DND-41 (cell line): Measurements from ENCODE around the gene CDC42SE1.

Experiments
- ATAC-seq: fragments of 200-7000 bp; cut with Tn5 transposase; 3 replicates; pipeline ENCODE4 v1.9.1; 2021; ENCODE audit warnings: low read depth; ENCODE audit not compliant: insufficient read depth
- DNase-seq: peaks from one replicate; pipeline ENCODE4 v3.0.0-alpha.2; 2020
- H2AFZ ChIP-seq: 2 replicates; pipeline ENCODE4 v1.6.0; 2012; ENCODE audit warnings: low read depth, low read length
- H3K27ac ChIP-seq: 2 replicates; pipeline ENCODE4 v1.5.1; 2012; ENCODE audit warnings: low read length, inconsistent platforms
- H3K27me3 ChIP-seq: fragments of 200-600 bp; sonication (generic); 2 replicates; pipeline ENCODE4 v1.6.0; 2012; ENCODE audit warnings: low read length, mild to moderate bottlenecking, inconsistent platforms; ENCODE audit not compliant: insufficient read depth, poor library complexity
- H3K36me3 ChIP-seq: 2 replicates; pipeline ENCODE4 v1.5.1; 2012; ENCODE audit warnings: low read length, inconsistent platforms; ENCODE audit not compliant: insufficient read depth
- H3K4me1 ChIP-seq: 2 replicates; pipeline ENCODE4 v1.5.1; 2012; ENCODE audit warnings: mild to moderate bottlenecking, low read length; ENCODE audit not compliant: insufficient read depth
- H3K4me2 ChIP-seq: 2 replicates; pipeline ENCODE4 v1.6.0; 2012; ENCODE audit warnings: mild to moderate bottlenecking, moderate library complexity, low read length, inconsistent platforms; ENCODE audit not compliant: insufficient read depth
- H3K4me3 ChIP-seq, 2 experiments: fragments of 200-600 bp in 1 of 2; shearing (Covaris generic) in 1 of 2; 2 replicates each; pipeline ENCODE4 v1.5.1; 2012 to 2016; ENCODE audit warnings: inconsistent platforms in 2 of 2, low read length in 2 of 2, mild to moderate bottlenecking in 2 of 2, low read depth in 1 of 2, moderate library complexity in 1 of 2
- H3K79me2 ChIP-seq: 2 replicates; pipeline ENCODE4 v1.6.0; 2012; ENCODE audit warnings: low read length, inconsistent platforms; ENCODE audit not compliant: insufficient read depth
- H3K9ac ChIP-seq: 2 replicates; pipeline ENCODE4 v1.6.0; 2012; ENCODE audit warnings: low read depth, mild to moderate bottlenecking, inconsistent platforms, low read length, moderate library complexity
- H3K9me3 ChIP-seq: 2 replicates; pipeline ENCODE4 v1.5.1; 2012; ENCODE audit warnings: low read length, moderate library complexity, mild to moderate bottlenecking, inconsistent platforms; ENCODE audit not compliant: insufficient read depth, severe bottlenecking
- H4K20me1 ChIP-seq: 2 replicates; pipeline ENCODE4 v1.6.0; 2012; ENCODE audit warnings: low read length; ENCODE audit not compliant: insufficient read depth
- EZH2 ChIP-seq: IDR thresholded peaks from 3 replicates; pipeline ENCODE4 v1.6.1; 2012; ENCODE audit warnings: borderline replicate concordance, low read depth, mild to moderate bottlenecking, moderate library complexity, low read length, inconsistent platforms; ENCODE audit not compliant: severe bottlenecking
- TF ChIP-seq, protein P1 (sequence below): IDR thresholded peaks from 2 replicates; pipeline ENCODE4 v1.5.1; 2012; ENCODE audit warnings: borderline replicate concordance, low read length, moderate library complexity, mild to moderate bottlenecking; ENCODE audit not compliant: poor library complexity, severe bottlenecking; ENCODE audit errors: extremely low read depth

The CDC42SE1 gene

DNA sequence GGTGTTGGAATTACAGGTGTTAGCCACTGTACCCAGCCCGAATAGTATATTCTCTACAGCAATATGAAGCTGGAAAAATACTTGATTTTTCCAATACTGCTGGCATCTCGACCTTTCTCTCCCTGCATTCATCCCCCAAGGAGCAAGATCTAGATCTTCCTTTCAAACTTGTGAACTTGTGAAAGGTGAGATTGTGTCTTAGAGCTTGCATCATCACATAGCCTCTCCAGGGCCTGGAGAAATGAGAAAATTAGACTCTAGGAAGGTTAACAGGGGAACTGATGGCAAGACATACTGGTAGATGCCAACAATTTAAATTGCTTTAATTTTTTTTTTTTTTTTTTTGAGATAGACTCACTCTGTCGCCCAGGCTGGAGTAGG, 49.1 kb downstream of the CDC42SE1 start:
- H4K20me1 ChIP-seq, result no peaks in the 10 kb centered on the region
- H2AFZ ChIP-seq, result no peak overlapping the region
- H3K36me3 ChIP-seq, result peaks cover 8% of the 10 kb centered on the region; the same call in 1 of the 2 replicates
- no peak overlapping the region for H3K9ac ChIP-seq
- H3K4me1 ChIP-seq, result peaks cover 55% of the 10 kb centered on the region
- no peak overlapping the region for H3K27ac ChIP-seq
- peaks cover 50% of the 10 kb centered on the region for H3K79me2 ChIP-seq
- no peaks in the 10 kb centered on the region for H3K27me3 ChIP-seq
- DNase-seq, result no peak
- H3K4me2 ChIP-seq, result peak overlapping the region; percentile 67; the same call in 1 of the 2 replicates
- TF ChIP-seq EZH2, result no peak
- TF ChIP-seq, protein P1, sequence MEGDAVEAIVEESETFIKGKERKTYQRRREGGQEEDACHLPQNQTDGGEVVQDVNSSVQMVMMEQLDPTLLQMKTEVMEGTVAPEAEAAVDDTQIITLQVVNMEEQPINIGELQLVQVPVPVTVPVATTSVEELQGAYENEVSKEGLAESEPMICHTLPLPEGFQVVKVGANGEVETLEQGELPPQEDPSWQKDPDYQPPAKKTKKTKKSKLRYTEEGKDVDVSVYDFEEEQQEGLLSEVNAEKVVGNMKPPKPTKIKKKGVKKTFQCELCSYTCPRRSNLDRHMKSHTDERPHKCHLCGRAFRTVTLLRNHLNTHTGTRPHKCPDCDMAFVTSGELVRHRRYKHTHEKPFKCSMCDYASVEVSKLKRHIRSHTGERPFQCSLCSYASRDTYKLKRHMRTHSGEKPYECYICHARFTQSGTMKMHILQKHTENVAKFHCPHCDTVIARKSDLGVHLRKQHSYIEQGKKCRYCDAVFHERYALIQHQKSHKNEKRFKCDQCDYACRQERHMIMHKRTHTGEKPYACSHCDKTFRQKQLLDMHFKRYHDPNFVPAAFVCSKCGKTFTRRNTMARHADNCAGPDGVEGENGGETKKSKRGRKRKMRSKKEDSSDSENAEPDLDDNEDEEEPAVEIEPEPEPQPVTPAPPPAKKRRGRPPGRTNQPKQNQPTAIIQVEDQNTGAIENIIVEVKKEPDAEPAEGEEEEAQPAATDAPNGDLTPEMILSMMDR, result no peak
- H3K9me3 ChIP-seq, result no peaks in the 10 kb centered on the region
- no peak for ATAC-seq
- H3K4me3 ChIP-seq, result no peak overlapping the region

DNA sequence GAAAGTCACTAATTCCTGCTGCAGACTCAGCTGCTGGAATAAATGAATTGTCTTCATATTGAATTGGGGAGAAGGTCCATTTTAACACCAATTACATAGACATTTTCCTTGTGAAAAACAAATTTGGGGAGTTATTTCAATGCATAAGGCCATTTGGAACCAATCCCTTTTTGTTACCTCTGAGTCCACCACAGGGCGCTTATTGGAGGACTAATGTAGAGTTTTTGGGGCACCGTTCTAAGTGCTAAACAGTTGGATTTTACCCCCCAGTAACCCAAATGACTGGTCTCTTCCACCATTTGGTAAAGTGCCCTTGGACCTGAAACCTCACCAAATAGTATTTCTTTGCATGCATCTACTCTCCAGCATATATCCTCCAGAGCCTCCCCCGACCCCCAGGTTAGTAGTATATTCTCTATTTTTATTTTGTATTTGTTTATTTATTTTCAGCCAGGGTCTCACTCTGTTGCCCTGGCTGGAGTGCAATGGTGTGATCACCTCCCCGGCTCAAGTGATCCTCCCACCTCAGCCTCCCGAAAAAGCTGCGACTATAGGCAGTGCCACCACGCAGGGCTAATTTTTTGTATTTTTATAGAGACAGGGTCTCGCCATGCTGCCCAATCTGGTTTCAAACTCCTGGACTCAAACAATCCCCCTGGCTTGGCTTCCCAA, 49.6 kb downstream of the CDC42SE1 start:
- H2AFZ ChIP-seq, result no peak overlapping the region
- peak overlapping the region; percentile 40 to 73; a peak in 3 of 4 replicates for H3K4me3 ChIP-seq
- H3K27me3 ChIP-seq, result no peaks in the 10 kb centered on the region

DNA sequence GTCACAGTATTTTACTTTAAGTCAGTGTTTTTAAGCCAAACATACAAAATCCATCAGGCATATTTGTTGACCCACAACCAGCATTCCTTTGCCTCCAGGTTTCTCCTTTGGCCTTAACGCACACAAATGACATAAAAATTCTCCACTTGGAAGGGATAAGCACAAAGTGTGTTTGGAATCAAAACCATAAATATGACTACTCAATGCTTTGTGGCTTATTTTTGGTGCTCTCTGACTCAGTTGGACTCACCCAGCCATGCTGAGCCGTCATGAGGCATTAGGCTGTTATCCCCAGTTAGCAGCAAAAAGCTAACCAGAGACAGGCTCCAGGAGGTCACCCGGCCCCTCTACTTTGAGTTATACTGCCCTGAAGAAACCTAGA, 50.2 kb downstream of the CDC42SE1 start:
- H3K27ac ChIP-seq, result peak overlapping the region; percentile 83
- H3K4me2 ChIP-seq, result peak overlapping the region; percentile 67
- H3K79me2 ChIP-seq, result peaks cover 43% of the 10 kb centered on the region
- DNase-seq, result no peak
- peak overlapping the region; percentile 40 to 73 for H3K4me3 ChIP-seq
- peaks cover 64% of the 10 kb centered on the region for H3K4me1 ChIP-seq
- no peaks in the 10 kb centered on the region for H3K9me3 ChIP-seq
- no peak for ATAC-seq
- H3K36me3 ChIP-seq, result peaks cover 8% of the 10 kb centered on the region; the same call in 1 of the 2 replicates
- no peaks in the 10 kb centered on the region for H4K20me1 ChIP-seq
- H3K9ac ChIP-seq, result peak overlapping the region; percentile 70
- peak overlapping the region; percentile 89 for H2AFZ ChIP-seq
- no peaks in the 10 kb centered on the region for H3K27me3 ChIP-seq
- TF ChIP-seq, protein P1, result no peak
- TF ChIP-seq EZH2, result no peak

More for the DNA sequence above, 49.6 kb downstream of the CDC42SE1 start:
- Histone ChIP-seq H3K4me2 (peak overlapping the region; percentile 67), H3K9ac (peak overlapping the region; percentile 70), H3K9me3 (no peaks in the 10 kb centered on the region), H3K27ac (no peak overlapping the region; the same call in 1 of the 2 replicates), H3K36me3 (peaks cover 8% of the 10 kb centered on the region; the same call in 1 of the 2 replicates), H3K4me1 (peaks cover 59% of the 10 kb centered on the region), H4K20me1 (no peaks in the 10 kb centered on the region), H3K79me2 (peaks cover 50% of the 10 kb centered on the region)
- no peak for TF ChIP-seq EZH2
- TF ChIP-seq, protein P1, result no peak
- ATAC-seq, result no peak
- DNase-seq, result no peak
